KMS-11 (cell line): ENCODE results near the gene PRKAA1.

Source experiments
- H2AFZ ChIP-seq: fragments of 200-600 bp; sonication (generic); 2 replicates; pipeline ENCODE4 v1.6.1; 2016; ENCODE audit warnings: antibody characterized with exemption, mixed run types, low read depth
- H3K27ac ChIP-seq: fragments of 200-600 bp; sonication (generic); 2 replicates; pipeline ENCODE4 v1.6.1; 2016; ENCODE audit warnings: mild to moderate bottlenecking, mixed run types
- H3K27me3 ChIP-seq: fragments of 200-600 bp; sonication (generic); 2 replicates; pipeline ENCODE4 v1.6.1; 2017; ENCODE audit warnings: mild to moderate bottlenecking, low read depth, mixed run types, moderate library complexity; ENCODE audit not compliant: insufficient read depth
- H3K36me3 ChIP-seq: fragments of 200-600 bp; sonication (generic); 2 replicates; pipeline ENCODE4 v1.6.1; 2017; ENCODE audit warnings: mild to moderate bottlenecking, mixed run types; ENCODE audit not compliant: insufficient read depth
- H3K4me1 ChIP-seq: fragments of 200-600 bp; sonication (generic); 2 replicates; pipeline ENCODE4 v1.6.1; 2016; ENCODE audit warnings: mild to moderate bottlenecking, low read depth, mixed run types; ENCODE audit not compliant: poor library complexity, severe bottlenecking
- H3K4me2 ChIP-seq: fragments of 200-600 bp; sonication (generic); 2 replicates; pipeline ENCODE4 v1.7.0; 2016; ENCODE audit warnings: mild to moderate bottlenecking, mixed run types
- H3K4me3 ChIP-seq: fragments of 200-600 bp; sonication (generic); IDR thresholded peaks from 2 replicates; pipeline ENCODE4 v1.6.1; 2017; ENCODE audit warnings: low read depth, low read length, mixed read lengths; ENCODE audit not compliant: insufficient read depth
- H3K79me2 ChIP-seq: fragments of 200-600 bp; sonication (generic); 2 replicates; pipeline ENCODE4 v1.6.1; 2016; ENCODE audit warnings: low read depth, mixed run types; ENCODE audit not compliant: insufficient read depth
- H3K9ac ChIP-seq: fragments of 200-600 bp; sonication (generic); 2 replicates; pipeline ENCODE4 v1.6.1; 2016; ENCODE audit warnings: mild to moderate bottlenecking, mixed run types
- H4K20me1 ChIP-seq: fragments of 200-600 bp; sonication (generic); 2 replicates; pipeline ENCODE4 v1.6.1; 2016; ENCODE audit warnings: mild to moderate bottlenecking, mixed run types; ENCODE audit not compliant: insufficient read depth
- CTCF ChIP-seq: fragments of 200-600 bp; sonication (generic); conservative IDR thresholded peaks from 2 replicates; pipeline ENCODE4 v1.6.1; 2017; ENCODE audit warnings: low read depth, mild to moderate bottlenecking, antibody characterized with exemption, low read length, moderate library complexity, mixed read lengths

The PRKAA1 gene

GRCh38 chr5:40798012-40798800, at the start of gene PRKAA1:
PRKAA1 (minus strand) TSS chr5:40798374; CDS start chr5:40798189, 185 bp downstream.
- peak within 1 kb of the TSS; percentile 68; the same call in 1 of the 2 replicates for H3K9ac ChIP-seq
- H4K20me1 ChIP-seq, result no peaks in the 10 kb centered on the region
- H3K79me2 ChIP-seq, result peaks cover 43% of the 10 kb centered on the region
- TF ChIP-seq CTCF, result peak; percentile 52
- peak within 1 kb of the TSS; percentile 99 for H2AFZ ChIP-seq
- H3K4me2 ChIP-seq, result peak within 1 kb of the TSS; percentile 75
- H3K27me3 ChIP-seq, result peaks cover 10% of the 10 kb centered on the region
- H3K27ac ChIP-seq, result peak within 1 kb of the TSS; percentile 57
- peaks cover 16% of the 10 kb centered on the region for H3K4me1 ChIP-seq
- H3K4me3 ChIP-seq, result no peak within 1 kb of the TSS
- H3K36me3 ChIP-seq, result no peaks in the 10 kb centered on the region

GRCh38 chr5:40847525-40847924, 49.4 kb upstream of the PRKAA1 start:
- TF ChIP-seq CTCF, result no peak
- Histone ChIP-seq H3K4me2 (no peak overlapping the region), H3K79me2 (no peaks in the 10 kb centered on the region), H3K9ac (no peak overlapping the region), H2AFZ (no peak overlapping the region), H3K36me3 (no peaks in the 10 kb centered on the region), H3K27ac (no peak overlapping the region), H4K20me1 (no peaks in the 10 kb centered on the region), H3K4me3 (no peak overlapping the region), H3K4me1 (no peaks in the 10 kb centered on the region), H3K27me3 (no peaks in the 10 kb centered on the region)

GRCh38 chr5:40846371-40846770, 48.2 kb upstream of the PRKAA1 start:
- Histone ChIP-seq H3K4me2 (no peak overlapping the region), H3K27me3 (no peaks in the 10 kb centered on the region), H4K20me1 (no peaks in the 10 kb centered on the region), H3K79me2 (no peaks in the 10 kb centered on the region), H3K27ac (no peak overlapping the region), H2AFZ (no peak overlapping the region), H3K4me1 (peaks cover 5% of the 10 kb centered on the region), H3K36me3 (no peaks in the 10 kb centered on the region), H3K4me3 (no peak overlapping the region), H3K9ac (no peak overlapping the region)
- TF ChIP-seq CTCF, result no peak

GRCh38 chr5:40844565-40844964, 46.4 kb upstream of the PRKAA1 start:
- no peaks in the 10 kb centered on the region for H3K36me3 ChIP-seq
- H2AFZ ChIP-seq, result no peak overlapping the region
- H3K27me3 ChIP-seq, result no peaks in the 10 kb centered on the region
- H3K9ac ChIP-seq, result no peak overlapping the region
- H4K20me1 ChIP-seq, result no peaks in the 10 kb centered on the region
- H3K79me2 ChIP-seq, result no peaks in the 10 kb centered on the region
- H3K4me3 ChIP-seq, result no peak overlapping the region
- peaks cover 5% of the 10 kb centered on the region for H3K4me1 ChIP-seq
- TF ChIP-seq CTCF, result no peak
- no peak overlapping the region for H3K27ac ChIP-seq
- H3K4me2 ChIP-seq, result no peak overlapping the region
